Neural progenitor cell (in vitro differentiated cells): ENCODE measurements around the gene ACBD5. TPM values are rescaled to one million over a fixed set of nuclear protein-coding genes. Genes with fewer than 3 reads are reported as not detected.

Experiments
- DNase-seq: peaks from one replicate; pipeline ENCODE4 v3.0.0-alpha.2; 2016; ENCODE audit warnings: low spot score
- H2AFZ ChIP-seq: fragments of 200-600 bp; sonication (generic); replicated peaks from 2 replicates; pipeline ENCODE4 v1.6.1; 2016; ENCODE audit warnings: antibody characterized with exemption
- H3F3A ChIP-seq: fragments of 200-600 bp; sonication (generic); 2 replicates; pipeline ENCODE4 v1.6.1; 2016; ENCODE audit warnings: antibody characterized with exemption, low read depth
- H3K27ac ChIP-seq: fragments of 200-600 bp; sonication (generic); 2 replicates; pipeline ENCODE4 v1.5.1; 2016; ENCODE audit warnings: mild to moderate bottlenecking
- H3K27me3 ChIP-seq: fragments of 200-600 bp; sonication (generic); 2 replicates; pipeline ENCODE4 v1.6.1; 2016; ENCODE audit warnings: mild to moderate bottlenecking, moderate library complexity
- H3K36me3 ChIP-seq: fragments of 200-600 bp; sonication (generic); 2 replicates; pipeline ENCODE4 v1.5.1; 2016
- H3K4me1 ChIP-seq: fragments of 200-600 bp; sonication (generic); 2 replicates; pipeline ENCODE4 v1.6.1; 2016; ENCODE audit warnings: mixed run types
- H3K4me2 ChIP-seq: fragments of 200-600 bp; sonication (generic); 2 replicates; pipeline ENCODE4 v1.6.1; 2016
- H3K4me3 ChIP-seq: fragments of 200-600 bp; sonication (generic); 2 replicates; pipeline ENCODE4 v1.5.1; 2016
- H3K79me2 ChIP-seq: fragments of 200-600 bp; sonication (generic); 2 replicates; pipeline ENCODE4 v1.6.1; 2016; ENCODE audit warnings: low read depth
- H3K9ac ChIP-seq: fragments of 200-600 bp; sonication (generic); 2 replicates; pipeline ENCODE4 v1.6.1; 2016
- H3K9me3 ChIP-seq: fragments of 200-600 bp; sonication (generic); 2 replicates; pipeline ENCODE4 v1.5.1; 2016; ENCODE audit warnings: low read depth
- H4K20me1 ChIP-seq: fragments of 200-600 bp; sonication (generic); 2 replicates; pipeline ENCODE4 v1.6.1; 2016; ENCODE audit warnings: low read depth
- H3K27ac Mint-ChIP-seq: 3 replicates; pipeline ENCODE4 v1.8.0; 2021; ENCODE audit warnings: mixed read lengths
- H3K27me3 Mint-ChIP-seq: 2 replicates; pipeline ENCODE4 v1.8.0; 2022; ENCODE audit warnings: low read depth, mild to moderate bottlenecking, inconsistent platforms, moderate library complexity, mixed read lengths; ENCODE audit not compliant: insufficient read depth
- H3K36me3 Mint-ChIP-seq: 3 replicates; pipeline ENCODE4 v1.8.0; 2021; ENCODE audit warnings: mixed read lengths
- H3K4me1 Mint-ChIP-seq: 3 replicates; pipeline ENCODE4 v1.8.0; 2021; ENCODE audit warnings: mixed read lengths
- H3K4me3 Mint-ChIP-seq: 3 replicates; pipeline ENCODE4 v1.8.0; 2021; ENCODE audit warnings: mild to moderate bottlenecking, moderate library complexity, mixed read lengths
- H3K9me3 Mint-ChIP-seq: 3 replicates; pipeline ENCODE4 v1.8.0; 2020; ENCODE audit warnings: mixed read lengths
- EZH2 ChIP-seq: fragments of 200-600 bp; sonication (generic); IDR thresholded peaks from 2 replicates; pipeline ENCODE4 v1.6.1; 2017; ENCODE audit warnings: antibody characterized with exemption, mild to moderate bottlenecking, moderate library complexity
- EZH2phosphoT487 ChIP-seq: fragments of 200-600 bp; sonication (generic); IDR thresholded peaks from 2 replicates; pipeline ENCODE4 v1.6.1; 2017; ENCODE audit warnings: antibody characterized with exemption
- total RNA-seq: library from RNA; depleted of rRNA; stranded (reverse); fragments of >200 nt; gene quantifications from 2 replicates; pipeline ENCODE4 v1.2.3, GENCODE V29; 2015; ENCODE audit warnings: low replicate concordance
- TF ChIP-seq, protein P1 (sequence below): fragments of 200-600 bp; sonication (generic); IDR thresholded peaks from 2 replicates; pipeline ENCODE4 v1.5.1; 2017; ENCODE audit warnings: antibody characterized with exemption, mild to moderate bottlenecking

The ACBD5 gene
- total RNA-seq, 1 donor from 2014 or later = 21.8 TPM

DNA sequence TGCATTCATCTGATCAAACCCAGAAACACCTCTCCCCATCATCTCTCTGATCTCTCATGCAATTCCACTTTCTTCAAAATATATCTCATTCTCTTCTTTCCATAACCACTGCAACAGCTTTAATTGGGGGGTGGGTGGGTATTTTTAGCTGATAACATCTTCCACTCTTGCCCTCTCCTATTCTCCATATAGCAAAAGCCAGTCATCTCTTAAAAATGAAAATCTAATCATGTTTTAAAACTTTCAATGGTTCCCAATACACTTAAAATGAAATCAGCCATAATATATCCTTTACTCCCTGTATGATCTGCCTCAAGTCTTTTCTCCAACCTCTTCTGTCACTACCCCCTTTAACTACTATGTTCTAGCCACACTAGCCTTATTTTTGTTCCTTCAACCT, 87.9 kb downstream of the ACBD5 start:
- no peak overlapping the region for H3K27ac ChIP-seq
- TF ChIP-seq, protein P1, sequence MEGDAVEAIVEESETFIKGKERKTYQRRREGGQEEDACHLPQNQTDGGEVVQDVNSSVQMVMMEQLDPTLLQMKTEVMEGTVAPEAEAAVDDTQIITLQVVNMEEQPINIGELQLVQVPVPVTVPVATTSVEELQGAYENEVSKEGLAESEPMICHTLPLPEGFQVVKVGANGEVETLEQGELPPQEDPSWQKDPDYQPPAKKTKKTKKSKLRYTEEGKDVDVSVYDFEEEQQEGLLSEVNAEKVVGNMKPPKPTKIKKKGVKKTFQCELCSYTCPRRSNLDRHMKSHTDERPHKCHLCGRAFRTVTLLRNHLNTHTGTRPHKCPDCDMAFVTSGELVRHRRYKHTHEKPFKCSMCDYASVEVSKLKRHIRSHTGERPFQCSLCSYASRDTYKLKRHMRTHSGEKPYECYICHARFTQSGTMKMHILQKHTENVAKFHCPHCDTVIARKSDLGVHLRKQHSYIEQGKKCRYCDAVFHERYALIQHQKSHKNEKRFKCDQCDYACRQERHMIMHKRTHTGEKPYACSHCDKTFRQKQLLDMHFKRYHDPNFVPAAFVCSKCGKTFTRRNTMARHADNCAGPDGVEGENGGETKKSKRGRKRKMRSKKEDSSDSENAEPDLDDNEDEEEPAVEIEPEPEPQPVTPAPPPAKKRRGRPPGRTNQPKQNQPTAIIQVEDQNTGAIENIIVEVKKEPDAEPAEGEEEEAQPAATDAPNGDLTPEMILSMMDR = no peak
- TF ChIP-seq EZH2phosphoT487 = no peak
- no peaks in the 10 kb centered on the region for H3K9me3 Mint-ChIP-seq

DNA sequence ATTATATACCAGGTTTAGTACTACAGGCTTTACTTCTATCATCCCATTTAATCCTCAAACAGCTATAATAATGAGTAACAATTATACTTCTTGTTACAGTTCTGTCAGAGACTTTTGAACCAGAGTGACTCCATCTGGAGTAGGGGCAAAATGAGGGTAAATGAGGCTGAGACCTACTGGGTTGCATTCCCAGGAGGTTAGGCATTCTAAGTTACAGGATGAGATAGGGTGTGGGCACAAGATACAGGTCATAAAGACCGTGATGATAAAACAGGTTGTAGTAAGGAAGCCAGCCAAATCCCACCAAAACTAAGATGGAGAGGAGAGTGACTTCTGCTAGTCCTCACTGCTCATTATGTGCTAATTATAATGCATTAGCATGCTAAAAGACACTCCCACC, 90.3 kb downstream of the ACBD5 start:
- Histone ChIP-seq H3K9ac (no peak overlapping the region), H3K36me3 (peaks cover 4% of the 10 kb centered on the region), H4K20me1 (peaks cover 36% of the 10 kb centered on the region), H3K27me3 (no peaks in the 10 kb centered on the region), H3K27ac (no peak overlapping the region), H3F3A (peaks cover 22% of the 10 kb centered on the region), H3K4me2 (no peak overlapping the region), H2AFZ (no peak overlapping the region), H3K79me2 (peaks cover 91% of the 10 kb centered on the region), H3K9me3 (no peaks in the 10 kb centered on the region), H3K4me3 (no peak overlapping the region), H3K4me1 (peaks cover 31% of the 10 kb centered on the region)
- TF ChIP-seq, protein P1 = no peak
- TF ChIP-seq EZH2phosphoT487 (no peak), EZH2 (no peak)
- Mint-ChIP-seq H3K4me3 (no peak overlapping the region), H3K27me3 (peaks cover 13% of the 10 kb centered on the region), H3K36me3 (peaks cover 31% of the 10 kb centered on the region), H3K4me1 (peaks cover 29% of the 10 kb centered on the region), H3K27ac (no peak overlapping the region), H3K9me3 (no peaks in the 10 kb centered on the region)
- no peak for DNase-seq

More for the DNA sequence above, 87.9 kb downstream of the ACBD5 start:
- Histone ChIP-seq H4K20me1 (peaks cover 33% of the 10 kb centered on the region), H2AFZ (no peak overlapping the region), H3K27me3 (no peaks in the 10 kb centered on the region), H3K9me3 (no peaks in the 10 kb centered on the region), H3K79me2 (peaks cover 91% of the 10 kb centered on the region), H3K36me3 (no peaks in the 10 kb centered on the region), H3K9ac (peak overlapping the region; percentile 83), H3K4me2 (peak overlapping the region; percentile 91), H3K4me3 (peak overlapping the region; percentile 80), H3K4me1 (peaks cover 22% of the 10 kb centered on the region), H3F3A (peaks cover 21% of the 10 kb centered on the region)
- peaks cover 25% of the 10 kb centered on the region for H3K4me1 Mint-ChIP-seq
- no peak for DNase-seq
- peaks cover 20% of the 10 kb centered on the region for H3K36me3 Mint-ChIP-seq
- no peak overlapping the region for H3K27ac Mint-ChIP-seq
- H3K4me3 Mint-ChIP-seq = peak overlapping the region; percentile 100
- H3K27me3 Mint-ChIP-seq = peaks cover 13% of the 10 kb centered on the region

DNA sequence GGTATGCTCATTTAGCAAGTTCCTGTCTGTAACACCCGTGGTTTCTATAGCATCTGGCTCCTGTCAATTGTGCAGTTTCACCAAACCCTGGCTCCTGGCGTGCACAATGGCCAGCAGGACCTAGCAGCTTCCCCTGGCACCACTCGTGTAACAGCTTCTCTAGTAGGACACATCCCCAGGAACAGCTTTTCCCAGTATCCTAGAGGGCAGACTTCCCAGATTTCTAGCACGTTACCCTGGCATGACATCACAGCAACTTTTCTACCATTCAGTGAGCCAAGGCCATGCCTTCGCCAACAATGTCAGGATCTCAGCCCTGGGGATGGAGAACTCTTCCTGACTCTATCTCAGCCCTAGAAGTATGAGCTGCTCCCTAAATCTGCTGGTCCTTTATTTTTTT, 92.9 kb downstream of the ACBD5 start:
- Histone ChIP-seq H3K27me3 (no peaks in the 10 kb centered on the region), H3K4me1 (peaks cover 27% of the 10 kb centered on the region), H3K36me3 (peaks cover 15% of the 10 kb centered on the region), H2AFZ (no peak overlapping the region), H3K9me3 (no peaks in the 10 kb centered on the region), H3K27ac (peak overlapping the region; percentile 82), H3K9ac (no peak overlapping the region), H3F3A (peaks cover 14% of the 10 kb centered on the region), H3K4me3 (no peak overlapping the region), H3K4me2 (no peak overlapping the region), H4K20me1 (peaks cover 32% of the 10 kb centered on the region), H3K79me2 (peaks cover 100% of the 10 kb centered on the region)
- Mint-ChIP-seq H3K4me1 (peaks cover 23% of the 10 kb centered on the region), H3K36me3 (peaks cover 36% of the 10 kb centered on the region), H3K27me3 (no peaks in the 10 kb centered on the region), H3K9me3 (no peaks in the 10 kb centered on the region), H3K4me3 (no peak overlapping the region), H3K27ac (no peak overlapping the region)
- TF ChIP-seq EZH2 (no peak), EZH2phosphoT487 (no peak)
- TF ChIP-seq, protein P1 = no peak
- DNase-seq = no peak
